ENCODE results near the gene KIF18A.

DNA sequence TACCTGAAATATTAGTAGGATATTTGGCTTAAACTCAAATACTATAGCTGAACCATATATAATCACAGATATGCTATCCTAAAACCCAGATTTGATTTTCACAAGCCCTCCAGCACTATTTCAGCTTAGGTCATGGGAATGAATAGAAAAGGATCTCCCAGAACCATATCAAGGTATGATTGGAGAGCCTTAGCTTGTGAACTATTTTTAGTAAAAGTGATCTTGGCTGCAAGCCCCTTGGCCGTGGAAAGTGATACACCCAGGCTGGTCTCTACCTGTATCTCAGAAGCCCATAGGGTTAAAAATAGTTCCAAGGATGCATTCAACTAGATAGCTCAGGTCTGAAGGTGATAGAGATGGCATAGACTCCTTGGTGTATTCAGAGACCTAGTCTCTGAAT lies 9.7 kb downstream of the KIF18A start:
- TF ChIP-seq CREB1 (CRISPR knock-in tag; IDR thresholded peaks at IDR 0.05) (no peak), TEAD4 (CRISPR knock-in tag; IDR thresholded peaks at IDR 0.05) (no peak), ZSCAN18 (CRISPR knock-in tag; IDR thresholded peaks at IDR 0.05) (no peak), SMAD4 (CRISPR knock-in tag; IDR thresholded peaks at IDR 0.05) (no peak), PREB (CRISPR knock-in tag; IDR thresholded peaks at IDR 0.05; ENCODE audit: borderline replicate concordance) (no peak), ATF3 (CRISPR knock-in tag; conservative IDR thresholded peaks at IDR 0.05) (no peak), TEAD1 (CRISPR knock-in tag; IDR thresholded peaks at IDR 0.05) (no peak), JUN (CRISPR knock-in tag; IDR thresholded peaks at IDR 0.05) (no peak), ESRRA (CRISPR knock-in tag; IDR thresholded peaks at IDR 0.05; ENCODE audit: borderline replicate concordance) (no peak), MAX (CRISPR knock-in tag; IDR thresholded peaks at IDR 0.05) (no peak), ELF4 (CRISPR knock-in tag; IDR thresholded peaks at IDR 0.05; ENCODE audit: low read depth) (no peak), NFE2L1 (CRISPR knock-in tag; IDR thresholded peaks at IDR 0.05) (no peak)
- TF ChIP-seq, protein P1, sequence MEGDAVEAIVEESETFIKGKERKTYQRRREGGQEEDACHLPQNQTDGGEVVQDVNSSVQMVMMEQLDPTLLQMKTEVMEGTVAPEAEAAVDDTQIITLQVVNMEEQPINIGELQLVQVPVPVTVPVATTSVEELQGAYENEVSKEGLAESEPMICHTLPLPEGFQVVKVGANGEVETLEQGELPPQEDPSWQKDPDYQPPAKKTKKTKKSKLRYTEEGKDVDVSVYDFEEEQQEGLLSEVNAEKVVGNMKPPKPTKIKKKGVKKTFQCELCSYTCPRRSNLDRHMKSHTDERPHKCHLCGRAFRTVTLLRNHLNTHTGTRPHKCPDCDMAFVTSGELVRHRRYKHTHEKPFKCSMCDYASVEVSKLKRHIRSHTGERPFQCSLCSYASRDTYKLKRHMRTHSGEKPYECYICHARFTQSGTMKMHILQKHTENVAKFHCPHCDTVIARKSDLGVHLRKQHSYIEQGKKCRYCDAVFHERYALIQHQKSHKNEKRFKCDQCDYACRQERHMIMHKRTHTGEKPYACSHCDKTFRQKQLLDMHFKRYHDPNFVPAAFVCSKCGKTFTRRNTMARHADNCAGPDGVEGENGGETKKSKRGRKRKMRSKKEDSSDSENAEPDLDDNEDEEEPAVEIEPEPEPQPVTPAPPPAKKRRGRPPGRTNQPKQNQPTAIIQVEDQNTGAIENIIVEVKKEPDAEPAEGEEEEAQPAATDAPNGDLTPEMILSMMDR (IDR thresholded peaks at IDR 0.05) = no peak
- TF ChIP-seq, protein P2, sequence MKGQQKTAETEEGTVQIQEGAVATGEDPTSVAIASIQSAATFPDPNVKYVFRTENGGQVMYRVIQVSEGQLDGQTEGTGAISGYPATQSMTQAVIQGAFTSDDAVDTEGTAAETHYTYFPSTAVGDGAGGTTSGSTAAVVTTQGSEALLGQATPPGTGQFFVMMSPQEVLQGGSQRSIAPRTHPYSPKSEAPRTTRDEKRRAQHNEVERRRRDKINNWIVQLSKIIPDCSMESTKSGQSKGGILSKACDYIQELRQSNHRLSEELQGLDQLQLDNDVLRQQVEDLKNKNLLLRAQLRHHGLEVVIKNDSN (CRISPR knock-in tag; IDR thresholded peaks at IDR 0.05) = no peak
